ENCODE measurements around the gene PTPRT.

Gene PTPRT

GRCh38 chr20:42158272-42158671 is 1031.4 kb downstream of the PTPRT start:
- DNase-seq = no peak

GRCh38 chr20:42155586-42155985 is 1034.1 kb downstream of the PTPRT start:
- DNase-seq = no peak

GRCh38 chr20:42152575-42152974 is 1037.1 kb downstream of the PTPRT start:
- no peak for DNase-seq

- DNase-seq = no peak
Observed at GRCh38 chr20:42150230-42150629, 1039.5 kb downstream of the PTPRT start.

- no peak for DNase-seq
Observed at GRCh38 chr20:42138729-42139128, 1051.0 kb downstream of the PTPRT start.

GRCh38 chr20:42134265-42135098 is 1055.2 kb downstream of the PTPRT start:
- DNase-seq = no peak

GRCh38 chr20:42130810-42131596 is 1058.7 kb downstream of the PTPRT start:
- no peak for DNase-seq

GRCh38 chr20:42125426-42125825 is 1064.3 kb downstream of the PTPRT start:
- no peak for DNase-seq

GRCh38 chr20:42123981-42124473 is 1065.7 kb downstream of the PTPRT start:
- DNase-seq = no peak

- no peak for DNase-seq
Observed at GRCh38 chr20:42118409-42119125, 1071.1 kb downstream of the PTPRT start.

GRCh38 chr20:42118001-42118400 is 1071.7 kb downstream of the PTPRT start:
- DNase-seq = no peak

- DNase-seq = no peak
Observed at GRCh38 chr20:42113236-42113635, 1076.5 kb downstream of the PTPRT start.

- DNase-seq = no peak
Observed at GRCh38 chr20:42112161-42112560, 1077.5 kb downstream of the PTPRT start.

GRCh38 chr20:42111349-42111748 is 1078.4 kb downstream of the PTPRT start:
- DNase-seq = no peak

GRCh38 chr20:42110301-42110700 is 1079.4 kb downstream of the PTPRT start:
- DNase-seq = no peak

- DNase-seq = no peak
Observed at GRCh38 chr20:42102000-42102399, 1087.7 kb downstream of the PTPRT start.

GRCh38 chr20:42100137-42100704 is 1089.5 kb downstream of the PTPRT start:
- DNase-seq = no peak

- DNase-seq = no peak
Observed at GRCh38 chr20:42099101-42099500, 1090.6 kb downstream of the PTPRT start.

- DNase-seq = no peak
Observed at GRCh38 chr20:42098418-42098817, 1091.3 kb downstream of the PTPRT start.

GRCh38 chr20:42097741-42098140 is 1092.0 kb downstream of the PTPRT start:
- no peak for DNase-seq

GRCh38 chr20:42095221-42095620 is 1094.5 kb downstream of the PTPRT start:
- DNase-seq = no peak

- no peak for DNase-seq
Observed at GRCh38 chr20:42093542-42094440, 1095.9 kb downstream of the PTPRT start.

All from CD4-positive, alpha-beta T cell treated with Interleukin-17A for 4 hours (primary cell).